ENCODE data around the gene SLC11A1.
A peak's percentile ranks its signal among the peaks of the same experiment; 100 is the strongest.

- TF ChIP-seq, protein P1, sequence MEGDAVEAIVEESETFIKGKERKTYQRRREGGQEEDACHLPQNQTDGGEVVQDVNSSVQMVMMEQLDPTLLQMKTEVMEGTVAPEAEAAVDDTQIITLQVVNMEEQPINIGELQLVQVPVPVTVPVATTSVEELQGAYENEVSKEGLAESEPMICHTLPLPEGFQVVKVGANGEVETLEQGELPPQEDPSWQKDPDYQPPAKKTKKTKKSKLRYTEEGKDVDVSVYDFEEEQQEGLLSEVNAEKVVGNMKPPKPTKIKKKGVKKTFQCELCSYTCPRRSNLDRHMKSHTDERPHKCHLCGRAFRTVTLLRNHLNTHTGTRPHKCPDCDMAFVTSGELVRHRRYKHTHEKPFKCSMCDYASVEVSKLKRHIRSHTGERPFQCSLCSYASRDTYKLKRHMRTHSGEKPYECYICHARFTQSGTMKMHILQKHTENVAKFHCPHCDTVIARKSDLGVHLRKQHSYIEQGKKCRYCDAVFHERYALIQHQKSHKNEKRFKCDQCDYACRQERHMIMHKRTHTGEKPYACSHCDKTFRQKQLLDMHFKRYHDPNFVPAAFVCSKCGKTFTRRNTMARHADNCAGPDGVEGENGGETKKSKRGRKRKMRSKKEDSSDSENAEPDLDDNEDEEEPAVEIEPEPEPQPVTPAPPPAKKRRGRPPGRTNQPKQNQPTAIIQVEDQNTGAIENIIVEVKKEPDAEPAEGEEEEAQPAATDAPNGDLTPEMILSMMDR (IDR thresholded peaks at IDR 0.05): peak in 1 of 4 experiments; percentile 5
- no peak for TF ChIP-seq POLR2A (IDR thresholded peaks at IDR 0.05)
These were observed 15.9 kb downstream of the SLC11A1 start for GRCh38 chr2:218397820-218398436.
